Endodermal cell (in vitro differentiated cells): Measurements from ENCODE around the gene DEGS1. TPM values are rescaled to one million over a fixed set of nuclear protein-coding genes. Genes with fewer than 3 reads are reported as not detected.

Source experiments
- DNase-seq: peaks from one replicate; pipeline ENCODE4 v3.0.0-alpha.2; 2017
- H3K27ac ChIP-seq: 2 replicates; pipeline ENCODE4 v1.5.1; 2013; ENCODE audit warnings: mild to moderate bottlenecking, low read depth, low read length, moderate library complexity
- H3K27me3 ChIP-seq: 2 replicates; pipeline ENCODE4 v1.6.1; 2013; ENCODE audit warnings: mild to moderate bottlenecking, low read length, moderate library complexity; ENCODE audit not compliant: insufficient read depth, control insufficient read depth, poor library complexity, severe bottlenecking
- H3K36me3 ChIP-seq: 2 replicates; pipeline ENCODE4 v1.7.0; 2013; ENCODE audit warnings: mild to moderate bottlenecking, low read length, moderate library complexity; ENCODE audit not compliant: control insufficient read depth, insufficient read depth
- H3K4me1 ChIP-seq: one replicate; pipeline ENCODE4 v1.7.0; 2013; ENCODE audit warnings: low read length; ENCODE audit not compliant: control insufficient read depth, insufficient read depth
- H3K4me3 ChIP-seq: 2 replicates; pipeline ENCODE4 v1.5.1; 2013; ENCODE audit warnings: mild to moderate bottlenecking, low read length, moderate library complexity
- H3K9ac ChIP-seq: 2 replicates; pipeline ENCODE4 v1.6.1; 2013; ENCODE audit warnings: mild to moderate bottlenecking, low read length, moderate library complexity; ENCODE audit not compliant: poor library complexity, severe bottlenecking; ENCODE audit errors: extremely low read depth
- H3K9me3 ChIP-seq: 2 replicates; pipeline ENCODE4 v1.6.1; 2013; ENCODE audit warnings: mild to moderate bottlenecking, low read length, moderate library complexity; ENCODE audit not compliant: control insufficient read depth
- H3K27ac Mint-ChIP-seq: 2 replicates; pipeline ENCODE4 v1.8.0; 2020; ENCODE audit warnings: mixed read lengths
- H3K27me3 Mint-ChIP-seq: 2 replicates; pipeline ENCODE4 v1.8.0; 2021; ENCODE audit warnings: mild to moderate bottlenecking, mixed read lengths; ENCODE audit not compliant: insufficient read depth
- H3K36me3 Mint-ChIP-seq: 2 replicates; pipeline ENCODE4 v1.8.0; 2020; ENCODE audit warnings: low read depth, mixed read lengths
- H3K4me1 Mint-ChIP-seq: 2 replicates; pipeline ENCODE4 v1.8.0; 2020; ENCODE audit warnings: mixed read lengths
- H3K4me3 Mint-ChIP-seq: 2 replicates; pipeline ENCODE4 v1.8.0; 2020; ENCODE audit warnings: mild to moderate bottlenecking, moderate library complexity, mixed read lengths
- H3K9me3 Mint-ChIP-seq: 2 replicates; pipeline ENCODE4 v1.8.0; 2020; ENCODE audit warnings: mild to moderate bottlenecking, mixed read lengths
- WGBS, 2 experiments: methylation state at CpG; one replicate each; pipeline versions ENCODE4 v1.1.5 to v1.1.7; 2013; ENCODE audit warnings: missing lambda C conversion rate in 2 of 2, mixed read lengths in 1 of 2; ENCODE audit not compliant: insufficient coverage in 1 of 2, insufficient read length in 1 of 2; 5-methylcytosine and 5-hydroxymethylcytosine counted together
- total RNA-seq, 2 donors: library from RNA; stranded (reverse); fragmentation: NEBNext Ultra II Directional in 1 of 2; extraction: Animal tissue kit (Norgen Biotek cat#: 25700) in 1 of 2; gene quantifications; 2 replicates in 1 of 2; 3 replicates in 1 of 2; pipeline ENCODE4 v1.2.1, GENCODE V29; 2021
- TF ChIP-seq, protein P1 (sequence below): fragments of 200-600 bp; sonication (generic); conservative IDR thresholded peaks from 2 replicates; pipeline ENCODE4 v1.5.0; 2021; ENCODE audit warnings: antibody characterized with exemption, mild to moderate bottlenecking

The DEGS1 gene
- total RNA-seq, 2 donors from 2014 or later = 25.0 to 28.9 TPM

DNA sequence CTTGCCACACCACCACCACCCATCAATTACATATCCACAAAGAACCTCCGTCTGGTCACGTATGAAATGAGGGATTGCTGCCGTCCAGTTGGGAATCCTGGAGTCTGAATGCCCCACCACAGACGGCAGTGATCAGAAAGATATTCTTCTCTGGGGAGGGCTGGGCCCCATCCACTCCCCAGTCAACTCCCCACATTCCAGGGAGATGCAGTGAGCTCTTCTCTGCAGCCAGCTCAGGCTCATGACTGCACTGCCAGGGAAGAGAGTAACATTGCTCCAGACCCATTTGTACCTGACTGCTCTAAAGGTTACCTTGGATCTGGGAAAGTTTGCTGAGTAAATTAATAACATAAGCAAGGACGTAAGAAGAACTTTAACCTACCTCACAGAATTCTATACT lies 18.3 kb downstream of the DEGS1 start:
- Histone ChIP-seq H3K27ac (no peak overlapping the region), H3K4me1 (no peaks in the 10 kb centered on the region), H3K36me3 (no peaks in the 10 kb centered on the region), H3K9me3 (no peaks in the 10 kb centered on the region), H3K9ac (no peak overlapping the region), H3K27me3 (no peaks in the 10 kb centered on the region), H3K4me3 (no peak overlapping the region)
- WGBS, 2 experiments = 87 to 94% methylated on average over 3 to 5 of the region's 5 CpGs
- no peak overlapping the region for H3K4me3 Mint-ChIP-seq
- no peak overlapping the region for H3K27ac Mint-ChIP-seq
- H3K9me3 Mint-ChIP-seq = no peaks in the 10 kb centered on the region
- H3K27me3 Mint-ChIP-seq = no peaks in the 10 kb centered on the region
- DNase-seq = no peak
- TF ChIP-seq, protein P1, sequence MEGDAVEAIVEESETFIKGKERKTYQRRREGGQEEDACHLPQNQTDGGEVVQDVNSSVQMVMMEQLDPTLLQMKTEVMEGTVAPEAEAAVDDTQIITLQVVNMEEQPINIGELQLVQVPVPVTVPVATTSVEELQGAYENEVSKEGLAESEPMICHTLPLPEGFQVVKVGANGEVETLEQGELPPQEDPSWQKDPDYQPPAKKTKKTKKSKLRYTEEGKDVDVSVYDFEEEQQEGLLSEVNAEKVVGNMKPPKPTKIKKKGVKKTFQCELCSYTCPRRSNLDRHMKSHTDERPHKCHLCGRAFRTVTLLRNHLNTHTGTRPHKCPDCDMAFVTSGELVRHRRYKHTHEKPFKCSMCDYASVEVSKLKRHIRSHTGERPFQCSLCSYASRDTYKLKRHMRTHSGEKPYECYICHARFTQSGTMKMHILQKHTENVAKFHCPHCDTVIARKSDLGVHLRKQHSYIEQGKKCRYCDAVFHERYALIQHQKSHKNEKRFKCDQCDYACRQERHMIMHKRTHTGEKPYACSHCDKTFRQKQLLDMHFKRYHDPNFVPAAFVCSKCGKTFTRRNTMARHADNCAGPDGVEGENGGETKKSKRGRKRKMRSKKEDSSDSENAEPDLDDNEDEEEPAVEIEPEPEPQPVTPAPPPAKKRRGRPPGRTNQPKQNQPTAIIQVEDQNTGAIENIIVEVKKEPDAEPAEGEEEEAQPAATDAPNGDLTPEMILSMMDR = no peak
- H3K4me1 Mint-ChIP-seq = peaks cover 16% of the 10 kb centered on the region
- H3K36me3 Mint-ChIP-seq = no peaks in the 10 kb centered on the region

DNA sequence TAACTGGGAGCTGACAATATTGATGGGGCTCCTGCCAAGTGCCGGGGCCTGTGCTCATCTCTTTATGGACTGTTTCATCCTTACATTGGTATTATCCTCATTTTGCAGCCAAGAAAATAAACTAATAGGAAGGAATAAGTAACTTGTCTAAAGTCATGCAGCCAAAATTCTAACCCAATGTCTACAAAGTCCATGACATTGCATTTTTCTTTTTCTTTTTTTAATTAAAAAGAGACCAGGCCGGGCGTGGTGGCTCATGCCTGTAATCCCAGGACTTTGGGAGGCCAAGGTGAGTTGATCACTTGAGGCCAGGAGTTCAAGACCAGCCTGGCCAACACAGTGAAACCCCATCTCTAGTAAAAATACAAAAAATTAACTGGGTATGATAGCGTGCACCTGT lies 18.8 kb downstream of the DEGS1 start:
- no peaks in the 10 kb centered on the region for H3K27me3 ChIP-seq
- 88 to 98% methylated on average over 3 to 4 of the region's 4 CpGs for whole genome bisulfite sequencing, 2 experiments
- Mint-ChIP-seq H3K9me3 (no peaks in the 10 kb centered on the region), H3K27me3 (no peaks in the 10 kb centered on the region), H3K4me3 (no peak overlapping the region), H3K27ac (no peak overlapping the region), H3K36me3 (no peaks in the 10 kb centered on the region), H3K4me1 (peaks cover 16% of the 10 kb centered on the region)
- no peak overlapping the region for H3K27ac ChIP-seq
- H3K4me1 ChIP-seq = no peaks in the 10 kb centered on the region
- H3K9me3 ChIP-seq = no peaks in the 10 kb centered on the region
- H3K9ac ChIP-seq = no peak overlapping the region
- H3K4me3 ChIP-seq = no peak overlapping the region
- TF ChIP-seq, protein P1 = no peak
- H3K36me3 ChIP-seq = no peaks in the 10 kb centered on the region
- no peak for DNase-seq

DNA sequence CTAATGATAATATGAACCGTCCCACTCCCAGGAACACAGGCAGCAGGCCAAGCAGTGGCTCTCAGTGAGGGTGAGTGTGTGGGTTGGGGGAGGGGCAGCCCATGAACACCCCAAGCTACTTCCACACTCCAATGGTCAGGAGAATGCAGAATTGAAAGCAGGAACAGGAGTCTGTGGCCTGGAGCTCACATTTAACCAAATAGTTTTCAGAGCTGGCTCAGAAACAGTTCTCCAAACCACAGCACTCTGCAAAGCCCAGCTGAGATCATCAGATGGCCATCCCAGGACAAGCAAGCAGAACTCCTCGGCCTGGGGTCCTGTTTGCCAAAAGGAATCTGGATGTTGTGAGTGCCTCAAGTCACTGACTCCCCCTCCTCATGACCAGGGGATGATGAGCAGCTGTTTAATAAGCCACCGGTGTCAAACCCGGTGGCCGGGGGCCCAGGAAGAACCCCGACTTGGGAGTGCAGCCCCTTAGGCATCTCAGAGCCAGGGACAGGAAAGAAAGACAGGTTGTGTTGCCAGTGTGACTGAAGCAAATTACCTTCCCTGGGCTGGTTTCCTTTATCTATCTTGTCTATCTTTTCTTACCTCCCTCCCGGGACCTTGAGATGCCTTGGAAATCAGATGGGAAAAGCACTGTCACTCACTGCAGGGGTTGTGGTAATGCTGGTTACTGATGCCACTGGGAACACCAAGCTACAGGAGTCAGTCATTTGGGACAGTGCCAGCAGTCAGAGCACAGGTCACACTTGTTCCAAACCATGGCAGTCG lies 20.4 kb downstream of the DEGS1 start:
- H3K4me3 ChIP-seq = no peak overlapping the region
- TF ChIP-seq, protein P1 = no peak
- no peaks in the 10 kb centered on the region for H3K27me3 Mint-ChIP-seq
- H3K27me3 ChIP-seq = no peaks in the 10 kb centered on the region
- H3K4me1 Mint-ChIP-seq = peaks cover 19% of the 10 kb centered on the region
- H3K27ac Mint-ChIP-seq = peak overlapping the region; percentile 84
- H3K9ac ChIP-seq = no peak overlapping the region
- H3K9me3 ChIP-seq = no peaks in the 10 kb centered on the region
- H3K4me3 Mint-ChIP-seq = no peak overlapping the region
- H3K9me3 Mint-ChIP-seq = no peaks in the 10 kb centered on the region
- no peaks in the 10 kb centered on the region for H3K36me3 ChIP-seq
- peak; percentile 87 for DNase-seq
- H3K27ac ChIP-seq = no peak overlapping the region
- WGBS, 2 experiments = 53 to 61% methylated on average over 5 to 7 of the region's 8 CpGs
- H3K36me3 Mint-ChIP-seq = no peaks in the 10 kb centered on the region
- H3K4me1 ChIP-seq = no peaks in the 10 kb centered on the region
